SU-DHL-6 (cell line): ENCODE results near the gene MGAT4C.

ENCODE experiments used
- H2AFZ ChIP-seq: fragments of 200-600 bp; sonication (generic); 2 replicates; pipeline ENCODE4 v1.6.1; 2014; ENCODE audit warnings: low read depth, mild to moderate bottlenecking, moderate library complexity, mixed read lengths, antibody characterized with exemption, low read length; ENCODE audit not compliant: severe bottlenecking
- H3F3A ChIP-seq: fragments of 200-600 bp; shearing (Covaris generic); 2 replicates; pipeline ENCODE4 v1.6.0; 2016; ENCODE audit warnings: antibody characterized with exemption, mild to moderate bottlenecking; ENCODE audit not compliant: insufficient read depth
- H3K27ac ChIP-seq: fragments of 200-600 bp; sonication (generic); 2 replicates; pipeline ENCODE4 v1.5.1; 2016; ENCODE audit warnings: low read depth, mild to moderate bottlenecking, low read length, moderate library complexity, mixed read lengths
- H3K27me3 ChIP-seq: fragments of 200-600 bp; sonication (generic), shearing (Covaris generic); 2 replicates; pipeline ENCODE4 v1.6.0; 2014; ENCODE audit warnings: mild to moderate bottlenecking, low read length
- H3K36me3 ChIP-seq: fragments of 200-600 bp; sonication (generic); 2 replicates; pipeline ENCODE4 v1.6.1; 2014; ENCODE audit warnings: mild to moderate bottlenecking, low read length, mixed read lengths
- H3K4me2 ChIP-seq: fragments of 300-600, 200-600 bp; shearing (Covaris generic), sonication (generic); 2 replicates; pipeline ENCODE4 v1.6.0; 2014; ENCODE audit warnings: low read length, low read depth, mild to moderate bottlenecking; ENCODE audit not compliant: poor library complexity, severe bottlenecking
- H3K4me3 ChIP-seq: fragments of 200-600 bp; sonication (generic); 2 replicates; pipeline ENCODE4 v1.5.1; 2014; ENCODE audit warnings: antibody characterized with exemption, low read length, mild to moderate bottlenecking, mixed read lengths; ENCODE audit not compliant: insufficient read depth, poor library complexity, severe bottlenecking
- H3K79me2 ChIP-seq: fragments of 200-600 bp; sonication (generic); 2 replicates; pipeline ENCODE4 v1.6.1; 2014; ENCODE audit warnings: mild to moderate bottlenecking, low read length, moderate library complexity; ENCODE audit not compliant: insufficient read depth
- H3K9ac ChIP-seq: fragments of 200-600 bp; sonication (generic); 2 replicates; pipeline ENCODE4 v1.7.0; 2014; ENCODE audit warnings: mild to moderate bottlenecking, low read length
- H3K9me2 ChIP-seq: fragments of 200-600 bp; sonication (generic); replicated peaks from 2 replicates; pipeline ENCODE4 v1.6.1; 2014; ENCODE audit warnings: low read length; ENCODE audit not compliant: insufficient read depth
- H3K9me3 ChIP-seq: fragments of 200-600 bp; sonication (generic); 2 replicates; pipeline ENCODE4 v1.6.1; 2014; ENCODE audit warnings: low read length, mixed read lengths; ENCODE audit not compliant: insufficient read depth
- H4K20me1 ChIP-seq: fragments of 200-600 bp; sonication (generic); 2 replicates; pipeline ENCODE4 v1.6.1; 2014; ENCODE audit warnings: low read depth, mild to moderate bottlenecking, antibody characterized with exemption, low read length, moderate library complexity, mixed read lengths
- EZH2phosphoT487 ChIP-seq: fragments of 200-600 bp; sonication (generic), shearing (Covaris generic); conservative IDR thresholded peaks from 2 replicates; pipeline ENCODE4 v1.6.1; 2018; ENCODE audit warnings: mild to moderate bottlenecking, antibody characterized with exemption, low read length, moderate library complexity, mixed read lengths
- TF ChIP-seq, protein P1 (sequence below): fragments of 200-600 bp; sonication (generic); IDR thresholded peaks from one replicate; pipeline ENCODE4 v1.5.1; 2017; ENCODE audit warnings: antibody characterized with exemption, mild to moderate bottlenecking, low read length, moderate library complexity; ENCODE audit not compliant: insufficient read depth, poor library complexity, severe bottlenecking

MGAT4C gene

DNA sequence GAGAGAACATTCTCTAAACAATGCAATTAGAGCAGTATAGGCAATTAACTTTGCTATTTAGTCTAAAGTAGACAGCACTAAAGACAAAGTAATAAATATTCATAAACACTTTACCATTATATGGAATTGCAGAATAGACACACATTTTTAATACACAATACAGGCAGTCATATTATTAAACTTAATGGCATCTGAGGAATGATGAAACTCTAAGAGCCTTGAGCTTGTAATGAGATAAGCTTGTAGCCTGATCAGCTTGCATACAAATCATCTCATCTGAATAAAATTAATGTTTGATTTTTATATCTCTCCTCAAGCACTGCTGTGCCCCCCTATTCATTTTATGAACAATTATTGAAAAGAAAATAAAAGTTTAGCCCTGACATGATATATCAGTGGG lies 107.6 kb downstream of the MGAT4C start:
- Histone ChIP-seq H2AFZ (no peak overlapping the region), H3K9me2 (no peaks in the 10 kb centered on the region)
- TF ChIP-seq EZH2phosphoT487, result no peak
- TF ChIP-seq, protein P1, sequence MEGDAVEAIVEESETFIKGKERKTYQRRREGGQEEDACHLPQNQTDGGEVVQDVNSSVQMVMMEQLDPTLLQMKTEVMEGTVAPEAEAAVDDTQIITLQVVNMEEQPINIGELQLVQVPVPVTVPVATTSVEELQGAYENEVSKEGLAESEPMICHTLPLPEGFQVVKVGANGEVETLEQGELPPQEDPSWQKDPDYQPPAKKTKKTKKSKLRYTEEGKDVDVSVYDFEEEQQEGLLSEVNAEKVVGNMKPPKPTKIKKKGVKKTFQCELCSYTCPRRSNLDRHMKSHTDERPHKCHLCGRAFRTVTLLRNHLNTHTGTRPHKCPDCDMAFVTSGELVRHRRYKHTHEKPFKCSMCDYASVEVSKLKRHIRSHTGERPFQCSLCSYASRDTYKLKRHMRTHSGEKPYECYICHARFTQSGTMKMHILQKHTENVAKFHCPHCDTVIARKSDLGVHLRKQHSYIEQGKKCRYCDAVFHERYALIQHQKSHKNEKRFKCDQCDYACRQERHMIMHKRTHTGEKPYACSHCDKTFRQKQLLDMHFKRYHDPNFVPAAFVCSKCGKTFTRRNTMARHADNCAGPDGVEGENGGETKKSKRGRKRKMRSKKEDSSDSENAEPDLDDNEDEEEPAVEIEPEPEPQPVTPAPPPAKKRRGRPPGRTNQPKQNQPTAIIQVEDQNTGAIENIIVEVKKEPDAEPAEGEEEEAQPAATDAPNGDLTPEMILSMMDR, result no peak

DNA sequence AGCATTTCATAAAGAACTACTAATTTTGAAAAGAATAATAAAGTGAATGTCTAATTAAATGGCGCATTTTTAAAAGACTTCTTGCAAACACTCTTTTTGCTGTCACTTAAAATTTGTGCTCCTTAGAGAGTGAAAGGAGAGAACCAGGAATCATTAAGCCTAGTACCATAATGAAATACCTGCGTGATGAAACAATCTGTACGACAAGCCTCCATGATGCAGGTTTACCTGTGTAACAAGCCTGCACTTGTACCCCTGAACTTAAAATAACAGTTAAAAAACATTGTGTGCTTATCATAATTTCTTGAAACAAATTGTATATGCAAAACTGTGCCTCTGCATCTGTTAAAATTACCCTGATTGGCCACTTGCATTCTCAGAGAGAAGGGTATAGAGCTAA lies 108.1 kb downstream of the MGAT4C start:
- Histone ChIP-seq H3K36me3 (no peaks in the 10 kb centered on the region), H3K9me2 (no peaks in the 10 kb centered on the region), H2AFZ (no peak overlapping the region), H3K4me3 (no peak overlapping the region), H3K27me3 (no peaks in the 10 kb centered on the region), H3K27ac (no peak overlapping the region), H3K79me2 (no peaks in the 10 kb centered on the region), H3F3A (no peaks in the 10 kb centered on the region), H4K20me1 (no peaks in the 10 kb centered on the region), H3K4me2 (no peak overlapping the region), H3K9ac (no peak overlapping the region), H3K9me3 (no peaks in the 10 kb centered on the region)
- TF ChIP-seq EZH2phosphoT487, result no peak
- TF ChIP-seq, protein P1, result no peak

More for the DNA sequence above, 107.6 kb downstream of the MGAT4C start:
- Histone ChIP-seq H3K4me3 (no peak overlapping the region), H3K27me3 (no peaks in the 10 kb centered on the region), H3K9ac (no peak overlapping the region), H3K9me3 (no peaks in the 10 kb centered on the region), H3F3A (no peaks in the 10 kb centered on the region), H3K4me2 (no peak overlapping the region), H3K36me3 (no peaks in the 10 kb centered on the region), H3K79me2 (no peaks in the 10 kb centered on the region), H4K20me1 (no peaks in the 10 kb centered on the region), H3K27ac (no peak overlapping the region)

DNA sequence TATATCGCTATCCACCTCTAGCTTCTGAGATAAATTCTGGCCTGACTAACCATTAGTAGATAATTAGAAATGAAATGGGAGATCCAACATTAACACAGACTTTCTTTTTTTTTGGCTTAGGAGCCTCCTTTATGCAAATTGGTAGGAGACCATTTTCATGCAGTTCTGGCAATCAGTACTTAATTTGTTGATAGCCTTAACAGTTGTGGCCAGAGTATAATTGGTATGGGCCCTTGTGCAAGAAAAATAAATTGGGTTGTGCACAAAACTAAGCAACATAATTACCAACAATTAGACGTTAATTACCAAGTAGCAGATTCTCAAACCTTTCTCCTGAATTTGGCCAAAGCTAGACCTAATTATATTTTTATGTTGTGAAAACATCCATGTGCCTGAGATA lies 111.0 kb downstream of the MGAT4C start:
- Histone ChIP-seq H3K9me2 (no peaks in the 10 kb centered on the region), H3K27ac (no peak overlapping the region), H4K20me1 (no peaks in the 10 kb centered on the region), H3K9ac (no peak overlapping the region), H2AFZ (no peak overlapping the region), H3K4me3 (no peak overlapping the region), H3F3A (no peaks in the 10 kb centered on the region), H3K79me2 (no peaks in the 10 kb centered on the region), H3K27me3 (no peaks in the 10 kb centered on the region), H3K36me3 (no peaks in the 10 kb centered on the region), H3K4me2 (no peak overlapping the region), H3K9me3 (no peaks in the 10 kb centered on the region)
- no peak for TF ChIP-seq EZH2phosphoT487
- TF ChIP-seq, protein P1, result no peak
